PC-9 (cell line): ENCODE measurements around the gene MFSD11. TPM values are rescaled to one million over a fixed set of nuclear protein-coding genes. Genes with fewer than 3 reads are reported as not detected.
"Not testable (repeated sequence)": the region's sequence is repeated elsewhere in the genome, so short reads cannot be mapped to it uniquely, and the experiment has no call there.

Source experiments
- BruUV-seq: library from RNA; stranded (reverse); fragments of 400-500 nt; replicated peaks from 2 replicates; lab custom pipeline; 2021; lab: Mats Ljungman, UMichigan
- CTCF ChIA-PET: fragments of 300-600 bp; sonication (Branson Sonifier 250); formaldehyde crosslinking; loops from one replicate; lab custom pipeline; 2022; ENCODE audit warnings: antibody characterized with exemption; lab: Charles Lee
- POLR2A ChIA-PET: fragments of 300-600 bp; sonication (Branson Sonifier 250); formaldehyde crosslinking; loops from one replicate; lab custom pipeline; 2022; ENCODE audit warnings: antibody characterized with exemption; ENCODE audit not compliant: unreplicated experiment; lab: Charles Lee
- DNase-seq, 2 experiments: peaks; one replicate each; pipeline versions ENCODE4 v3.0.0 to v3.0.0-alpha.2; 2015 to 2022; ENCODE audit warnings: mixed read lengths in 1 of 2
- H2AFZ ChIP-seq: fragments of 200-600 bp; sonication (generic); 2 replicates; pipeline ENCODE4 v1.8.1; 2017; ENCODE audit warnings: antibody characterized with exemption
- H3F3A ChIP-seq: fragments of 200-600 bp; sonication (generic); 2 replicates; pipeline ENCODE4 v1.8.1; 2017; ENCODE audit warnings: antibody characterized with exemption, mild to moderate bottlenecking, low read depth; ENCODE audit not compliant: insufficient read depth
- H3K27ac ChIP-seq: fragments of 200-600 bp; sonication (generic); 2 replicates; pipeline ENCODE4 v1.6.1; 2016; ENCODE audit warnings: mixed run types
- H3K27me3 ChIP-seq: fragments of 200-600 bp; sonication (generic); 2 replicates; pipeline ENCODE4 v1.6.1; 2016; ENCODE audit warnings: low read depth, mixed run types; ENCODE audit not compliant: insufficient read depth
- H3K36me3 ChIP-seq: fragments of 200-600 bp; sonication (generic); 2 replicates; pipeline ENCODE4 v1.6.1; 2016; ENCODE audit warnings: low read depth, mixed run types
- H3K4me1 ChIP-seq: fragments of 200-600 bp; sonication (generic); replicated peaks from 2 replicates; pipeline ENCODE4 v1.6.1; 2016; ENCODE audit warnings: mixed run types; ENCODE audit not compliant: insufficient read depth
- H3K4me2 ChIP-seq: fragments of 200-600 bp; sonication (generic); 2 replicates; pipeline ENCODE4 v1.6.1; 2017; ENCODE audit warnings: mixed run types
- H3K4me3 ChIP-seq: fragments of 200-600 bp; sonication (generic); 2 replicates; pipeline ENCODE4 v1.6.1; 2016; ENCODE audit warnings: mixed run types
- H3K79me2 ChIP-seq: fragments of 200-600 bp; sonication (generic); 2 replicates; pipeline ENCODE4 v1.6.1; 2017; ENCODE audit warnings: low read depth, mixed run types
- H3K9me2 ChIP-seq: fragments of 200-600 bp; sonication (generic); 2 replicates; pipeline ENCODE4 v1.8.1; 2017; ENCODE audit warnings: mild to moderate bottlenecking; ENCODE audit not compliant: insufficient read depth
- H3K9me3 ChIP-seq: fragments of 200-600 bp; sonication (generic); 2 replicates; pipeline ENCODE4 v1.8.1; 2016; ENCODE audit warnings: low read depth; ENCODE audit not compliant: insufficient read depth
- H4K20me1 ChIP-seq: fragments of 200-600 bp; sonication (generic); 2 replicates; pipeline ENCODE4 v1.8.1; 2017; ENCODE audit not compliant: insufficient read depth
- CTCF ChIP-seq: fragments of 200-600 bp; sonication (generic); conservative IDR thresholded peaks from 2 replicates; pipeline ENCODE4 v1.6.1; 2017; ENCODE audit warnings: mixed run types, antibody characterized with exemption, mild to moderate bottlenecking, moderate library complexity
- EZH2 ChIP-seq: fragments of 200-600 bp; sonication (generic); IDR thresholded peaks from 2 replicates; pipeline ENCODE4 v1.8.0; 2017; ENCODE audit warnings: antibody characterized with exemption, low read depth
- intact Hi-C: fragments of 100-400 bp; cut with micrococcal nuclease; formaldehyde crosslinking; loops from one replicate; pipeline ENCODE4 v1.10.0; 2022; ENCODE audit not compliant: unreplicated experiment
- total RNA-seq: library from RNA; stranded (reverse); gene quantifications from 2 replicates; pipeline ENCODE4 v1.2.3, GENCODE V29; 2021

The MFSD11 gene
- total RNA-seq, 1 experiment from 2014 or later, result 47.3 TPM

DNA sequence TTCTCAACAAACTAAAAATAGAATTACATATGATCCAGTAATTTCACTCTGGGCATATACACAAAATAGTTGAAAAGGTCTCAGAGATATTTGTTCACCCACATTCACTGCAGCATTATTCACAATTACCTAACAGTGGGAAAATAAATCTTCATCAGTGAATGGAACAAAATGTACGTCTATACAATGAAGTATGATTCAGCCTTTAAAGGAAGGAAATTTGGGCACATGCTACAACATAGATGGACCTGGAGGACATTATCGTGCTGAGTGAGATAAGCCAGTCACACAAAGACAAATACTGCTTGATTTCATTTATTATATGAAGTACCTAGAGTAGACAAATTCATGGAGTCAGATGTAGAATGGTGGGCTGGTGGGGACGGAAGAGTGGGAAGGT is 47.0 kb downstream of the MFSD11 start:
- Histone ChIP-seq H4K20me1 (no peaks in the 10 kb centered on the region), H3K27ac (no peak overlapping the region), H3K27me3 (no peaks in the 10 kb centered on the region), H3K4me1 (no peaks in the 10 kb centered on the region), H3K9me2 (no peaks in the 10 kb centered on the region), H3K36me3 (no peaks in the 10 kb centered on the region), H3K9me3 (no peaks in the 10 kb centered on the region), H3F3A (no peaks in the 10 kb centered on the region), H2AFZ (no peak overlapping the region), H3K79me2 (no peaks in the 10 kb centered on the region), H3K4me2 (no peak overlapping the region), H3K4me3 (no peak overlapping the region)
- ChIA-PET CTCF (no interaction called here), POLR2A (no interaction called here)
- TF ChIP-seq CTCF (no peak), EZH2 (no peak)
- no peak for DNase-seq
- BruUV-seq, result no TSS peak
- intact Hi-C loops, result no loop called here

GRCh38 chr17:76787866-76788265 is 49.9 kb downstream of the MFSD11 start:
- H2AFZ ChIP-seq, POLR2A ChIA-PET, H3K27me3 ChIP-seq, H3K9me3 ChIP-seq, H3K79me2 ChIP-seq, H3K4me1 ChIP-seq, H4K20me1 ChIP-seq, CTCF ChIA-PET, H3K27ac ChIP-seq, BruUV-seq, H3K36me3 ChIP-seq, DNase-seq, H3F3A ChIP-seq, H3K9me2 ChIP-seq, H3K4me3 ChIP-seq, H3K4me2 ChIP-seq, intact Hi-C loops: not testable (repeated sequence)

DNA sequence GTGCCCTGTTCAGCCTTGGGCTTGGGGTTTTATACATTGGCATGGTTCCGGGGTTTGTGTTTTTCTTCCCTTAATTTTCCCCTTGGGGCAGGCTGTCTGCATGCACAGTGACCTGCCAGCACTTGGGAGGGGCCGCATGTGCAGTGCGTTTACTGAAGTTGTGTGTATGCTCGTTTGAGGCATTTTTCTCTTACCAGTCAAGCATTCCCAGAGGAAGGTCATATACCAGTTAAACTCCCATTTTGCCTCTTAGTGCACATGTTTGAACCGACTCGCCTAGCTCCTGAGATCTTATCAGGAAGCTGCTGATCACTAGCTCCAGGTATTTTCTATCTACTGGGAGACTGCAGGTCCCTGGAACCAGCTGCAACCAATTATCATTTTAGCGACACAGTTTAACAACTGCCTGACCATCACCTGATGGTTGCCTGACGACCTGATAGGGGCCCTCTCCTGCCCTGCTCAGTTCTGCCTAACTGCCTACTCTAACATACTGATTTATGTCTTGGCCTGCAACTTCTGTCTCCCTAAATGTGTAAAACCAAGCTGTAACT is 51.4 kb downstream of the MFSD11 start:
- H3K27ac ChIP-seq, result no peak overlapping the region
- no peak overlapping the region for H3K4me2 ChIP-seq
- no peak for DNase-seq
- H3K9me2 ChIP-seq, result no peaks in the 10 kb centered on the region
- H4K20me1 ChIP-seq, result no peaks in the 10 kb centered on the region
- H3K36me3 ChIP-seq, result no peaks in the 10 kb centered on the region
- no peak overlapping the region for H2AFZ ChIP-seq
- no peaks in the 10 kb centered on the region for H3K79me2 ChIP-seq
- no TSS peak for BruUV-seq
- no peak overlapping the region for H3K4me3 ChIP-seq
- H3K4me1 ChIP-seq, result no peaks in the 10 kb centered on the region
- POLR2A ChIA-PET, result no interaction called here
- no peaks in the 10 kb centered on the region for H3K27me3 ChIP-seq
- H3F3A ChIP-seq, result no peaks in the 10 kb centered on the region; the same call in 1 of the 2 replicates
- H3K9me3 ChIP-seq, result no peaks in the 10 kb centered on the region
- CTCF ChIA-PET, result no interaction called here
- intact Hi-C loops, result no loop called here
- TF ChIP-seq CTCF (no peak), EZH2 (no peak)
